Peyer's patch (tissue), 4 donors: ENCODE results near the gene CREB3L1. TPM values are rescaled to one million over a fixed set of nuclear protein-coding genes. Genes with fewer than 3 reads are reported as not detected.

Experiments used
- DNase-seq, 3 donors: peaks; one replicate each; pipeline ENCODE4 v3.0.0-alpha.2; 2017 to 2019
- H3K27ac ChIP-seq, 4 donors: fragments of 200-600 bp; sonication (generic); one replicate each; pipeline ENCODE4 v1.5.1; 2016 to 2019
- H3K27me3 ChIP-seq, 2 donors: fragments of 200-600 bp; sonication (generic); one replicate each; pipeline ENCODE4 v1.5.1; 2019
- H3K36me3 ChIP-seq, 3 donors: fragments of 200-600 bp; sonication (generic); one replicate each; pipeline ENCODE4 v1.5.1; 2016 to 2019
- H3K4me1 ChIP-seq, 4 donors: fragments of 200-600 bp; sonication (generic); one replicate each; pipeline ENCODE4 v1.5.1; 2016 to 2019
- H3K4me3 ChIP-seq, 4 donors: fragments of 200-600 bp; sonication (generic); 1 replicate in 3 of 4; 2 replicates in 1 of 4; pipeline ENCODE4 v1.5.1; 2016 to 2019; ENCODE audit warnings: mild to moderate bottlenecking in 1 of 4
- H3K9me3 ChIP-seq, 4 donors: fragments of 200-600 bp; sonication (generic); one replicate each; pipeline ENCODE4 v1.5.1; 2016 to 2019; ENCODE audit warnings: mild to moderate bottlenecking in 1 of 4
- POLR2A ChIP-seq, 2 donors: fragments of 450-650 bp; IDR thresholded peaks; one replicate each; pipeline ENCODE4 v1.5.1; 2017; ENCODE audit warnings: antibody characterized with exemption in 2 of 2, mild to moderate bottlenecking in 2 of 2, moderate library complexity in 2 of 2
- total RNA-seq, 4 donors: library from RNA; depleted of rRNA; stranded (reverse); fragments of >200 nt; gene quantifications; one replicate each; pipeline ENCODE4 v1.1.0, GENCODE V29; 2016
- TF ChIP-seq, protein P1 (sequence below), 6 experiments: fragments of 450-650 bp in 4 of 6; fragments of 200-600 bp in 2 of 6; sonication (generic) in 1 of 6; IDR thresholded peaks; one replicate each; pipeline ENCODE4 v1.5.1; 2017 to 2019; ENCODE audit warnings: antibody characterized with exemption in 6 of 6, mild to moderate bottlenecking in 3 of 6, moderate library complexity in 1 of 6

CREB3L1 gene
- total RNA-seq, 4 donors from 2014 or later, result 13.2 to 50.6 (median 30.3) TPM

GRCh38 chr11:46360878-46361277, 83.4 kb downstream of the CREB3L1 start:
- Histone ChIP-seq H3K27ac (peak overlapping the region; percentile 16 to 73 (median 61)), H3K4me1 (peaks cover 0 to 43% (median 14%) of the 10 kb centered on the region in 4 donors), H3K36me3 (no peaks in the 10 kb centered on the region), H3K9me3 (no peaks in the 10 kb centered on the region), H3K27me3 (no peaks in the 10 kb centered on the region), H3K4me3 (peak overlapping the region; percentile 5 to 48 (median 33))
- no peak for DNase-seq
- TF ChIP-seq, protein P1, sequence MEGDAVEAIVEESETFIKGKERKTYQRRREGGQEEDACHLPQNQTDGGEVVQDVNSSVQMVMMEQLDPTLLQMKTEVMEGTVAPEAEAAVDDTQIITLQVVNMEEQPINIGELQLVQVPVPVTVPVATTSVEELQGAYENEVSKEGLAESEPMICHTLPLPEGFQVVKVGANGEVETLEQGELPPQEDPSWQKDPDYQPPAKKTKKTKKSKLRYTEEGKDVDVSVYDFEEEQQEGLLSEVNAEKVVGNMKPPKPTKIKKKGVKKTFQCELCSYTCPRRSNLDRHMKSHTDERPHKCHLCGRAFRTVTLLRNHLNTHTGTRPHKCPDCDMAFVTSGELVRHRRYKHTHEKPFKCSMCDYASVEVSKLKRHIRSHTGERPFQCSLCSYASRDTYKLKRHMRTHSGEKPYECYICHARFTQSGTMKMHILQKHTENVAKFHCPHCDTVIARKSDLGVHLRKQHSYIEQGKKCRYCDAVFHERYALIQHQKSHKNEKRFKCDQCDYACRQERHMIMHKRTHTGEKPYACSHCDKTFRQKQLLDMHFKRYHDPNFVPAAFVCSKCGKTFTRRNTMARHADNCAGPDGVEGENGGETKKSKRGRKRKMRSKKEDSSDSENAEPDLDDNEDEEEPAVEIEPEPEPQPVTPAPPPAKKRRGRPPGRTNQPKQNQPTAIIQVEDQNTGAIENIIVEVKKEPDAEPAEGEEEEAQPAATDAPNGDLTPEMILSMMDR (IDR thresholded peaks at IDR 0.05), result no peak
- no peak for TF ChIP-seq POLR2A (IDR thresholded peaks at IDR 0.05)

- Histone ChIP-seq H3K27ac (peak overlapping the region; percentile 16 to 73 (median 61)), H3K27me3 (no peaks in the 10 kb centered on the region), H3K36me3 (no peaks in the 10 kb centered on the region), H3K4me1 (peaks cover 0 to 43% (median 14%) of the 10 kb centered on the region in 4 donors), H3K9me3 (no peaks in the 10 kb centered on the region), H3K4me3 (peak overlapping the region; percentile 5 to 48 (median 33))
- TF ChIP-seq, protein P1 (IDR thresholded peaks at IDR 0.05), result no peak
- DNase-seq, result peak in 2 of 3 donors; percentile 62 to 72
These were observed 84.1 kb downstream of the CREB3L1 start for GRCh38 chr11:46361283-46362155.

DNA sequence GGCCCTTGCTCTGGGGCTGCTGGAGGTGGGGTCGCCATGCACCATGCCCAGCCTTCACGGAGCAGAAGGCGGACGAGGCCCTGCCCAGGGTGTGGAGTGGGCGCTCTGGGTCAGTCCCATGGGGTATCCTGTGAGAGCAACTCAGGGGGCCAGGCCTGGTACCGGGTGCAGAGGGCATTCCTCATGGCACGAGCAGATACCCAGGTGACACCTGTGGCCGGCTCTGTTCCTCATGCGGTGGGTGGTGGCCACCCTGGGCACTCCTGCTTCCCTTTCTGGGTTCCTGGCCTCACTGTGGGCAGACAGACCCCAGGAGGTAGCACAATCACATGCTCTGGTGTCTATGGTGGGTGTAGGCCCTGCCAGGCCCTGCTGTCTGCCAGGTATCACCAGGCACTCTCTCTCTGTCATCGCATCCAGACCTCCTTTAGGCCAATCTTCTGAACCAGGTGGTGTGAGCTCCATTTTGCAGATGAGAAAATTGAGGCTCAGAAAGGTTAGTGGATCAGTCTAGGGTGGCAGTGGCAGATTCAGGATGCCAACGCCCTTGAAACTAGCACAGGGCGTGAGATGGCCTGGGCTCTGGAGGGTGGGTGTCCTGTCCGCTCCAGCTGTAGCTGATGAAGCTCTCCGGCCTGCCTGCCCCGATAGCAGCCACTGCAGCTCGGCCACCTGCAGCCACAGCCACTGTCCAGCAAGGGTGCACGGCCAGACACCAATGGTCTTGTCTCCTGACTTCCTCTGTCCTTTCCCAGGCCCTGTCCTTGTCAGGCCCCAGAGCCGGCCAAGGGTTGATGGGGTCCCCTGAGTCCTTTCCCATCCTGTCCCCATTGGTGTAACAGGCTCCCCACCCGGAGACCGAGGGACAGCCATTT, 84.9 kb downstream of the CREB3L1 start:
- TF ChIP-seq, protein P1 (IDR thresholded peaks at IDR 0.05), result no peak
- no peak for TF ChIP-seq POLR2A (IDR thresholded peaks at IDR 0.05)
- Histone ChIP-seq H3K27me3 (no peaks in the 10 kb centered on the region), H3K9me3 (no peaks in the 10 kb centered on the region), H3K4me1 (peaks cover 0 to 42% (median 17%) of the 10 kb centered on the region in 4 donors), H3K36me3 (no peaks in the 10 kb centered on the region), H3K27ac (peak overlapping the region; percentile 16 to 73 (median 61)), H3K4me3 (peak overlapping the region in 3 of 4 donors; percentile 15 to 48 (median 31))
- no peak for DNase-seq

DNA sequence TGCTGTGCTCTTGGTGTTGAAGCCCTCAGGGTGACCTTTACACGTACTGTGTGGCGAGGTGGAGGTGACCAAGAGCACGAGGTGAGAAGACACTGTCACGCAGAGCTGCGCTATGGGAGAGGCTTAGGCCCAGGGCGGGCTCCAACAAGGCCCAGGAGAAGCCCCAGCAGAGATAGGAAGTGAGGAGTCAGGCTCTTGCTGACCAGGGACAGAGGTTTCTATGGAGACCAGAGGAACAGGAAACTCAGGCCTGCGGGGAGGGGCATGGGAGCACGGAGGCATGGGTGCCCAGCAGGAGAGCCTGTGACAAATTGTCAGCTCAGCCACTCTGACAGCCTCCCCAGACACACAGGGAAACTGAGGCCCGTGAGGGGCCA, 85.6 kb downstream of the CREB3L1 start:
- Histone ChIP-seq H3K4me1 (peaks cover 0 to 42% (median 20%) of the 10 kb centered on the region in 4 donors), H3K27ac (peak overlapping the region in 3 of 4 donors; percentile 55 to 73 (median 67)), H3K4me3 (no peak overlapping the region)

More for the DNA sequence above, 85.6 kb downstream of the CREB3L1 start:
- no peak for DNase-seq
- no peaks in the 10 kb centered on the region for H3K27me3 ChIP-seq
- peaks cover 0 to 3% (median 0%) of the 10 kb centered on the region in 3 donors for H3K36me3 ChIP-seq
- H3K9me3 ChIP-seq, result no peaks in the 10 kb centered on the region
- TF ChIP-seq, protein P1 (IDR thresholded peaks at IDR 0.05), result no peak
- no peak for TF ChIP-seq POLR2A (IDR thresholded peaks at IDR 0.05)
